K562 (cell line): ENCODE results near the gene HES4. TPM values are rescaled to one million over a fixed set of nuclear protein-coding genes. Genes with fewer than 3 reads are reported as not detected.

ENCODE experiments used
- ASH1L ChIP-seq: fragments of 450-650 bp; IDR thresholded peaks from 2 replicates; pipeline ENCODE4 v1.6.1; 2018; ENCODE audit warnings: borderline replicate concordance, mild to moderate bottlenecking, low read depth; ENCODE audit not compliant: partially characterized antibody
- ATF3 ChIP-seq, 2 experiments: fragments of 450-650 bp in 1 of 2; sonication (generic) in 1 of 2; formaldehyde crosslinking in 1 of 2; IDR thresholded peaks in 1 of 2; conservative IDR thresholded peaks in 1 of 2; 2 replicates each; pipeline versions ENCODE4 v1.6.1 to v1.8.1; 2016 to 2023; ENCODE audit warnings: mild to moderate bottlenecking in 2 of 2, moderate library complexity in 2 of 2, inconsistent platforms in 1 of 2, missing genetic modification reagents in 1 of 2
- CBX3 ChIP-seq, 2 experiments: IDR thresholded peaks; 1 replicate in 1 of 2; 2 replicates in 1 of 2; pipeline ENCODE4 v1.6.1; 2012; ENCODE audit warnings: inconsistent platforms in 2 of 2, low read length in 2 of 2, borderline replicate concordance in 1 of 2, control low read depth in 1 of 2
- CEBPZ ChIP-seq: fragments of 150-350 bp; IDR thresholded peaks from 2 replicates; pipeline ENCODE4 v1.6.1; 2014; ENCODE audit warnings: low read depth, mild to moderate bottlenecking, low read length, borderline replicate concordance
- E4F1 ChIP-seq: fragments of 250-450 bp; sonication (Bioruptor Pico); IDR thresholded peaks from 2 replicates; pipeline ENCODE4 v1.5.0; 2021; ENCODE audit warnings: mild to moderate bottlenecking, borderline replicate concordance
- EWSR1 ChIP-seq: fragments of 450-650 bp; IDR thresholded peaks from 2 replicates; pipeline ENCODE4 v1.6.1; 2018; ENCODE audit warnings: borderline replicate concordance, mild to moderate bottlenecking, low read depth, moderate library complexity; ENCODE audit not compliant: partially characterized antibody
- GATA2 ChIP-seq: sonication (generic); formaldehyde crosslinking; IDR thresholded peaks from 2 replicates; pipeline ENCODE4 v1.4.0; 2020; ENCODE audit warnings: mild to moderate bottlenecking, missing genetic modification reagents
- GTF2E2 ChIP-seq: fragments of 200-800 bp; sonication (Bioruptor generic); IDR thresholded peaks from 2 replicates; pipeline ENCODE4 v1.6.1; 2016; ENCODE audit warnings: missing genetic modification characterization, missing compliant biosample characterization
- LEF1 ChIP-seq: fragments of 450-650 bp; IDR thresholded peaks from 2 replicates; pipeline ENCODE4 v1.6.1; 2016; ENCODE audit warnings: mild to moderate bottlenecking
- SAP30 ChIP-seq: fragments of 200-600 bp; sonication (generic); IDR thresholded peaks from 2 replicates; pipeline ENCODE4 v1.6.1; 2012; ENCODE audit warnings: borderline replicate concordance, low read depth, mild to moderate bottlenecking, moderate library complexity, low read length, control low read depth, inconsistent platforms; ENCODE audit not compliant: insufficient read depth, poor library complexity, severe bottlenecking
- SMAD1 ChIP-seq: fragments of 150-350 bp; IDR thresholded peaks from 2 replicates; pipeline ENCODE4 v1.6.1; 2014; ENCODE audit warnings: low read length, low read depth; ENCODE audit not compliant: partially characterized antibody
- TCF7 ChIP-seq: sonication (generic); IDR thresholded peaks from 2 replicates; pipeline ENCODE4 v1.6.1; 2016; ENCODE audit warnings: antibody characterized with exemption, borderline replicate concordance
- VEZF1 ChIP-seq: fragments of 200-800 bp; sonication (Bioruptor generic); IDR thresholded peaks from 2 replicates; pipeline ENCODE4 v1.6.1; 2017; ENCODE audit warnings: missing genetic modification characterization, missing compliant biosample characterization
- ZBED1 ChIP-seq: IDR thresholded peaks from 2 replicates; pipeline ENCODE4 v1.6.1; 2014
- ZNF431 ChIP-seq: sonication (generic); formaldehyde crosslinking; IDR thresholded peaks from 2 replicates; pipeline ENCODE4 v1.8.0; 2022; ENCODE audit warnings: mild to moderate bottlenecking, missing genetic modification reagents
- ZNF589 ChIP-seq: fragments of 200-800 bp; sonication (Bioruptor generic); IDR thresholded peaks from 2 replicates; pipeline ENCODE4 v1.6.1; 2016; ENCODE audit warnings: low read depth, missing genetic modification characterization, missing compliant biosample characterization
- ZNF766 ChIP-seq: fragments of 200-800 bp; sonication (Bioruptor generic); conservative IDR thresholded peaks from 2 replicates; pipeline ENCODE4 v1.6.1; 2016; ENCODE audit warnings: missing genetic modification characterization, missing compliant biosample characterization
- polyA plus RNA-seq, 8 experiments: library from polyadenylated mRNA; depleted of rRNA in 4 of 8; stranded (reverse) in 5 of 8; unstranded in 3 of 8; fragments of >200 nt; fragmentation: Nextera tagmentation in 2 of 8; fragmentation: Illumina TruSeq in 1 of 8; extraction: Ambion mirVana in 2 of 8; extraction: Trizol in 1 of 8; gene quantifications; 2 replicates each; pipeline versions ENCODE4 v1.2.1 to v1.2.3, GENCODE V29; 2011 to 2014; ENCODE audit warnings: inconsistent platforms in 1 of 8, missing spikeins in 1 of 8
- total RNA-seq, 7 experiments: library from RNA; depleted of rRNA in 6 of 7; stranded (reverse); fragments of >200 nt in 6 of 7; fragmentation: Illumina TruSeq in 2 of 7; extraction: Trizol in 2 of 7; gene quantifications; 2 replicates each; pipeline versions ENCODE4 v1.2.1 to v1.2.3, GENCODE V29; 2011 to 2021; ENCODE audit warnings: low replicate concordance in 1 of 7

Gene HES4
- total and polyA plus RNA-seq, 9 of the 15 experiments (the other 6 are each of a cell fraction or from before 2014, with no cell fraction given): 0.21 to 43.7 (median 5.3) TPM; not detected in 2

- TF ChIP-seq TCF7: no peak
- TF ChIP-seq SAP30: peak; percentile 56
- 0 out of 2 replicates have a peak, but pooled peaks have one; percentile 51 for TF ChIP-seq ZNF431 (CRISPR knock-in tag)
- TF ChIP-seq ASH1L: no peak
- no peak for TF ChIP-seq GTF2E2 (tag)
- TF ChIP-seq GATA2: no peak
- TF ChIP-seq ZNF589: no peak
- TF ChIP-seq CEBPZ: no peak
- no peak for TF ChIP-seq SMAD1
- TF ChIP-seq ATF3 (IDR thresholded peaks at IDR 0.05): no peak
- no peak for TF ChIP-seq ATF3 (CRISPR knock-in tag; conservative IDR thresholded peaks at IDR 0.05)
- TF ChIP-seq ZNF766 (CRISPR knock-in tag): no peak
- no peak for TF ChIP-seq ZBED1
- TF ChIP-seq E4F1 (CRISPR knock-in tag): no peak
- TF ChIP-seq EWSR1: no peak
- no peak for TF ChIP-seq LEF1
- TF ChIP-seq CBX3 (IDR thresholded peaks at IDR 0.05; ENCODE audit: borderline replicate concordance in 1 of 2, low read length in 2 of 2): peak in 1 of 2 experiments; percentile 25; a peak in 1 of 3 replicates
- peak; percentile 43 for TF ChIP-seq VEZF1
Observed at GRCh38 chr1:998995-999724, 737 bp downstream of the HES4 start (continued).
